IPS-20b (cell line): Measurements from ENCODE around the gene PTGES3.

Experiments used
- H3K27ac ChIP-seq: one replicate; pipeline ENCODE4 v1.5.1; 2013; ENCODE audit warnings: low read length
- H3K27me3 ChIP-seq: 2 replicates; pipeline ENCODE4 v1.6.1; 2013; ENCODE audit warnings: mild to moderate bottlenecking, low read length, inconsistent platforms; ENCODE audit not compliant: insufficient read depth
- H3K36me3 ChIP-seq: 2 replicates; pipeline ENCODE4 v1.6.1; 2013; ENCODE audit warnings: low read depth, mild to moderate bottlenecking, inconsistent platforms, low read length, moderate library complexity; ENCODE audit not compliant: insufficient read depth
- H3K4me1 ChIP-seq: 2 replicates; pipeline ENCODE4 v1.6.1; 2013; ENCODE audit warnings: mild to moderate bottlenecking, control low read depth, inconsistent platforms, low read length, moderate library complexity; ENCODE audit not compliant: insufficient read depth
- H3K4me3 ChIP-seq: 2 replicates; pipeline ENCODE4 v1.5.1; 2013; ENCODE audit warnings: mild to moderate bottlenecking, low read length, inconsistent platforms
- H3K9ac ChIP-seq: 2 replicates; pipeline ENCODE4 v1.6.1; 2013; ENCODE audit warnings: low read depth, mild to moderate bottlenecking, inconsistent platforms, low read length, moderate library complexity
- H3K9me3 ChIP-seq: 2 replicates; pipeline ENCODE4 v1.6.1; 2013; ENCODE audit warnings: mild to moderate bottlenecking, low read depth, low read length, inconsistent platforms; ENCODE audit not compliant: insufficient read depth

PTGES3 gene

GRCh38 chr12:56721216-56721615, 33.1 kb upstream of the PTGES3 start:
- Histone ChIP-seq H3K9ac (peak overlapping the region; percentile 100; the same call in 1 of the 2 replicates), H3K4me3 (peak overlapping the region; percentile 100), H3K36me3 (peaks cover 71% of the 10 kb centered on the region)

DNA sequence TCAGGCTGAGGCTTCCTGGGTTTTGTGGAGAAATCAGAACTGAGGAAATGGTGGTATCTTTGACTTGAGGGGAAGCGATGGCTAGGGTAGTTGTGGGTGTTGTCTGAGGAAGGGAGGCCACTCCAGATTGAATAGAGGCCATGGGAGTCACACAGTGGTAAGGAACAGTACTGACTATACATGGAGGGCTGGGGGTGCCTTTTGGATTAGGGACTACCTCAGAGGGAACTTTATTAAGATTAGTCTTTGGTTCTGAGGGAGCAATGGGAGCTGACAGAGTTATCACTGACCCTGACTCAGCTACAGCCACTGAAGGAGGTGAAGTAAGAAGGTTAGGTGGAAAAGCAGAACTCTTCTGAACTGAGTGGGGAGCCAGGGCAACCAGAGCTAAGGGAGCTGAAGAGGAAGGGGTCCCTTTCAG, 32.7 kb upstream of the PTGES3 start:
- Histone ChIP-seq H3K9ac (no peak overlapping the region), H3K4me1 (peaks cover 42% of the 10 kb centered on the region), H3K27ac (no peak overlapping the region), H3K9me3 (no peaks in the 10 kb centered on the region), H3K36me3 (peaks cover 76% of the 10 kb centered on the region), H3K4me3 (peak overlapping the region; percentile 100; the same call in 1 of the 2 replicates), H3K27me3 (no peaks in the 10 kb centered on the region)

More at GRCh38 chr12:56721216-56721615, 33.1 kb upstream of the PTGES3 start:
- Histone ChIP-seq H3K4me1 (peaks cover 42% of the 10 kb centered on the region), H3K27me3 (no peaks in the 10 kb centered on the region), H3K9me3 (no peaks in the 10 kb centered on the region), H3K27ac (no peak overlapping the region)

DNA sequence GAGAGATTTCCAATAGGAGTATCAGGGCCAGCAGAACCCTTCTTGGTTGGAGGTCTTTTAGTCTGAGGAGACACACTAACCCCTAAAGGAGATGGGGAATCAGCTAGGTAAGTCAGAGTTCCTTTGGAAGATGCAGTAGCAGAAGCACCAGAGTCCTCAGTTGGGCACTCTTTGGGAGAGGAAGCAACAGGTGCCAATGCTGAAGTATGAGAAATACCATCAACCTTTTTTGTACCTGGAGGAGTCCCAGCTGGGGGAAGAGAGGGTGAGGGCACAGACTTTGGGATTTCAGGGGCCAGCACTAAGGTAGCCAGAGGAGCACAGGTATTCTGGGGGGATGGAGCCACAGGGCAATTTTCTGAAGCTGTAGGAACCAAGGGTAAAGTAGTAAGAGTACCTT, 31.0 kb upstream of the PTGES3 start:
- H3K27ac ChIP-seq: no peak overlapping the region

DNA sequence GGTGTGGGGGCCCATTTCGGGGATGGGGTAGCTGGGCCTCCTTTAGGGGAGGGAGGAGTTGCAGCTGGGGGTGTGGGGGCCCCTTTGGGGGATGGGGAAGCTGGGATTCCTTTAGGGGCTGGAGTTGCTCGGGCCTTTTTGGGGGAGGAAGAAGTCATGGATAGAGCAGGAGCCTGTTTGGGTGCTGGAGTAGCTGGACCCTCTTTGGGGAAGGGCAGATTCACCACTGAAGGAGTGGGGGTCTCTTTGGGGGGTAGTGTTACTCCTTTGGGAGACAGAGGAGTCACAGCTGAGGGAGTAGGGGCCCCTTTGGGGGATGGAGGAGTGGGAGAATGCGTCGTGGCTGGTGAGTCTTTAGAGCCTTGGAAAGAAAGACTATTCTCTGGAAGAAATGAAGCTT, 30.6 kb upstream of the PTGES3 start:
- peaks cover 42% of the 10 kb centered on the region for H3K4me1 ChIP-seq
- H3K9ac ChIP-seq: no peak overlapping the region
- H3K9me3 ChIP-seq: no peaks in the 10 kb centered on the region
- peaks cover 86% of the 10 kb centered on the region for H3K36me3 ChIP-seq
- no peaks in the 10 kb centered on the region for H3K27me3 ChIP-seq
- H3K27ac ChIP-seq: no peak overlapping the region
- no peak overlapping the region for H3K4me3 ChIP-seq

More for the DNA sequence above, 31.0 kb upstream of the PTGES3 start:
- Histone ChIP-seq H3K9ac (no peak overlapping the region; the same call in 1 of the 2 replicates), H3K36me3 (peaks cover 86% of the 10 kb centered on the region), H3K4me1 (peaks cover 42% of the 10 kb centered on the region), H3K4me3 (no peak overlapping the region), H3K9me3 (no peaks in the 10 kb centered on the region), H3K27me3 (no peaks in the 10 kb centered on the region)

DNA sequence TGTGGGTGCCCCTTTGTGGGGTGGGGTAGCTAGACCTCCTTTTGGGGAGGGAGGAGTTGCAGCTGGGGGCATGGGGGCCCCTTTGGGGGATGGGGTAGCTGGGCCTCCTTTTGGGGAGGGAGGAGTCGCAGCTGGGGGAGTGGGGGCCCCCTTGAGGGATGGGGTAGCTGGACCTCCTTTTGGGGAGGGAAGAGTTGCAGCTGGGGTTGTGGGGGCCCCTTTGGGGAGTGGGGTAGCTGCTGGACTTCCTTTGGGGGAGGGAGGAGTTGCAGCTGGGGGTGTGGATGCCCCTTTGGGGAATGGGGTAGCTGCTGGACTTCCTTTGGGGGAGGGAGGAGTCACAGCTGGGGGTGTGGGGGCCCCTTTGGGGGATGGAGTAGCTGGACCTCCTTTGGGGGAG, 30.1 kb upstream of the PTGES3 start:
- Histone ChIP-seq H3K9me3 (no peaks in the 10 kb centered on the region), H3K27me3 (no peaks in the 10 kb centered on the region), H3K36me3 (peaks cover 86% of the 10 kb centered on the region), H3K4me3 (no peak overlapping the region), H3K4me1 (peaks cover 38% of the 10 kb centered on the region), H3K9ac (no peak overlapping the region), H3K27ac (no peak overlapping the region)

- Histone ChIP-seq H3K27ac (no peak overlapping the region), H3K4me3 (no peak overlapping the region), H3K4me1 (peaks cover 31% of the 10 kb centered on the region), H3K27me3 (no peaks in the 10 kb centered on the region), H3K36me3 (peaks cover 86% of the 10 kb centered on the region), H3K9ac (no peak overlapping the region), H3K9me3 (no peaks in the 10 kb centered on the region)
These were observed 29.1 kb upstream of the PTGES3 start for GRCh38 chr12:56716933-56717880.

DNA sequence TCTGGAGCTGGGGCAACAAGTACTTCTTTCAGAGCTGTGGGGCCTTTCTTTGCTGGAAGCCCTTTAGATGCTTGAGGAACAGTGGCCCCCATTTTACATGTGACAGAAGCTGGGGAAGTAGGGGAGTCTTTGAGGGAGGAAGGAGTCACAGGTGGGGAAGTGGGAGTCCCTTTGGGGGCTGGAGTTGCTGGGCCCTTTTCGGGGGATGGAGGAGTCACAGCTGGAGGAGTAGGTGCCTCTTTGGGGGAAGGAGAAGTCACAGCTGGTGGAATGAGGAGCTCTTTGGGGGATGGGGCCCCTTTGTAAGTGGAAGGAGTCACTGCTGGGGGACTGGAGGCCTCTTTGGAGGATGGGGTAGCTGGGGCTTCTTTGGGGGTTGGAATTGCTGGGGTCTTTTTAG, 28.4 kb upstream of the PTGES3 start:
- Histone ChIP-seq H3K9me3 (no peaks in the 10 kb centered on the region), H3K4me3 (no peak overlapping the region), H3K9ac (0 out of 2 replicates have a peak overlapping the region, but pooled peaks have one; percentile 23), H3K4me1 (peaks cover 24% of the 10 kb centered on the region; the same call in 1 of the 2 replicates), H3K36me3 (peaks cover 86% of the 10 kb centered on the region), H3K27me3 (no peaks in the 10 kb centered on the region), H3K27ac (no peak overlapping the region)

DNA sequence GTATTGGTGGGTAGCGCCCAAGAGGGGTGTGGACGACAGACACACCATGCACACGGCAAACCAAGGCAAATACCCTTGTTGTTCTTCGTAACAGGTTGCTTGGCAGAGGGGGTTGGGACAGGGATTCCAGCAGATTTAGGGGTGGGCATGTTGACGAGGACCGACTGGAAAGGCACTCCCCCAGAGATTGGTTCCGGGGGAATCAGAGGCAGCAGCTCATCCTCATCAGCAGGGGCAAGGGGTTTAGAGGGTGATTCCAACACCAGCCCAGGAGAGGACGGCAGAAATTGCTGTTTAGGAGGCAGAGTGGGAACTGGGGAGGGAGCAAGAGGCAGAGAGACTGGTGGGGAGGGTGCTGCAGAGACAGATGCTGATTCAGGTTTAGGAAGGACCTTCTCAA, 27.7 kb upstream of the PTGES3 start:
- H3K9ac ChIP-seq: no peak overlapping the region
- H3K27me3 ChIP-seq: no peaks in the 10 kb centered on the region
- H3K36me3 ChIP-seq: peaks cover 86% of the 10 kb centered on the region
- no peak overlapping the region for H3K4me3 ChIP-seq
- H3K4me1 ChIP-seq: peaks cover 18% of the 10 kb centered on the region; the same call in 1 of the 2 replicates
- H3K27ac ChIP-seq: no peak overlapping the region
- H3K9me3 ChIP-seq: no peaks in the 10 kb centered on the region

DNA sequence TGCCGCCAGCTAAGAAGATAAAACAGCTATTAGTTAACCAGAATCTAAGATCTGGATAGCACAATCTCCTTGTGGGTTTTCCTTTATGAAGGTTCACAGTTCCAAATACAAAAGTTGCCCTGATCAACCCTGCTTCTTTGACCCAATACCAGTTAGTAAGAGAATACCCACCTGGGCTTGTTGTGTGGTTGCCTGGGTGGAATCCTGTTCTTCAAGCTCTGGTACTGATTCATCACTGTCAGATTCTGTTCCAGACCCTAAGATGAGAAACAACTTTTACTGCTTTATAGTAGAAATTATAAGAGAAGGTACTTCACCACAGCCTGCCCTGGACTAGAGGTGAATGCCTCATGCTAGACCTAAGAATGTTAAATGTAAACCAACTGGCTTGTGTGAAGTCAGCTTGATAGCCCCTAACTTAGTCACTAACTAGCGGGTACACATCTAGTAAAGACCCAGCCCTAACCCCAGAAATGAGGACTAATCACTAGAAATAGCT, 26.4 kb upstream of the PTGES3 start:
- peaks cover 73% of the 10 kb centered on the region for H3K36me3 ChIP-seq
- no peak overlapping the region for H3K27ac ChIP-seq
- H3K4me3 ChIP-seq: no peak overlapping the region
- H3K27me3 ChIP-seq: no peaks in the 10 kb centered on the region
- peaks cover 9% of the 10 kb centered on the region; the same call in 1 of the 2 replicates for H3K4me1 ChIP-seq
- H3K9me3 ChIP-seq: no peaks in the 10 kb centered on the region
- no peak overlapping the region for H3K9ac ChIP-seq

- Histone ChIP-seq H3K36me3 (peaks cover 63% of the 10 kb centered on the region), H3K4me3 (no peak overlapping the region), H3K9ac (no peak overlapping the region), H3K4me1 (no peaks in the 10 kb centered on the region; the same call in 1 of the 2 replicates), H3K9me3 (no peaks in the 10 kb centered on the region), H3K27me3 (no peaks in the 10 kb centered on the region), H3K27ac (no peak overlapping the region)
These were observed 25.3 kb upstream of the PTGES3 start for GRCh38 chr12:56713345-56713744.

GRCh38 chr12:56709759-56710376, 21.8 kb upstream of the PTGES3 start:
- no peaks in the 10 kb centered on the region for H3K4me1 ChIP-seq
- no peaks in the 10 kb centered on the region for H3K9me3 ChIP-seq
- H3K4me3 ChIP-seq: no peak overlapping the region
- H3K27ac ChIP-seq: no peak overlapping the region
- H3K36me3 ChIP-seq: peaks cover 41% of the 10 kb centered on the region
- H3K9ac ChIP-seq: no peak overlapping the region
- H3K27me3 ChIP-seq: no peaks in the 10 kb centered on the region
